MM.1S (cell line): ENCODE measurements around the gene TMEM184A.

ENCODE experiments used
- DNase-seq: peaks from one replicate; pipeline ENCODE4 v3.0.0-alpha.2; 2015
- H2AFZ ChIP-seq: fragments of 300-600 bp; sonication (generic); 2 replicates; pipeline ENCODE4 v1.6.0; 2016; ENCODE audit warnings: antibody characterized with exemption, low read length
- H3F3A ChIP-seq: fragments of 300-600 bp; sonication (generic); 2 replicates; pipeline ENCODE4 v1.6.1; 2016; ENCODE audit warnings: mild to moderate bottlenecking, antibody characterized with exemption, low read length, moderate library complexity, mixed read lengths; ENCODE audit not compliant: insufficient read depth
- H3K27ac ChIP-seq: fragments of 300-600 bp; sonication (generic); 2 replicates; pipeline ENCODE4 v1.5.1; 2016; ENCODE audit warnings: mild to moderate bottlenecking, low read length
- H3K27me3 ChIP-seq: fragments of 300-600 bp; sonication (generic); replicated peaks from 2 replicates; pipeline ENCODE4 v1.6.0; 2016; ENCODE audit warnings: low read length; ENCODE audit not compliant: insufficient read depth
- H3K36me3 ChIP-seq: fragments of 300-600 bp; sonication (generic); replicated peaks from 2 replicates; pipeline ENCODE4 v1.6.1; 2016; ENCODE audit warnings: mild to moderate bottlenecking, low read length, mixed read lengths; ENCODE audit not compliant: insufficient read depth
- H3K4me1 ChIP-seq: fragments of 300-600 bp; sonication (generic); 2 replicates; pipeline ENCODE4 v1.6.1; 2016; ENCODE audit warnings: low read length, mixed read lengths
- H3K4me2 ChIP-seq: fragments of 300-600 bp; sonication (generic); 2 replicates; pipeline ENCODE4 v1.6.0; 2016; ENCODE audit warnings: low read depth, low read length
- H3K4me3 ChIP-seq: fragments of 300-600 bp; sonication (generic); 2 replicates; pipeline ENCODE4 v1.5.1; 2016; ENCODE audit warnings: low read length, mixed read lengths
- H3K79me2 ChIP-seq: fragments of 300-600 bp; sonication (generic); 2 replicates; pipeline ENCODE4 v1.6.1; 2016; ENCODE audit warnings: mixed run types, low read length, mixed read lengths
- H3K9ac ChIP-seq: fragments of 300-600 bp; sonication (generic); 2 replicates; pipeline ENCODE4 v1.6.1; 2016; ENCODE audit warnings: low read length, mixed read lengths
- H3K9me2 ChIP-seq: fragments of 300-600 bp; sonication (generic); replicated peaks from 2 replicates; pipeline ENCODE4 v1.6.1; 2016; ENCODE audit warnings: mild to moderate bottlenecking, low read length, mixed read lengths; ENCODE audit not compliant: insufficient read depth
- H3K9me3 ChIP-seq: fragments of 300-600 bp; sonication (generic); replicated peaks from 2 replicates; pipeline ENCODE4 v1.6.1; 2016; ENCODE audit warnings: mild to moderate bottlenecking, low read length, mixed read lengths; ENCODE audit not compliant: insufficient read depth
- H4K20me1 ChIP-seq: fragments of 300-600 bp; sonication (generic); 2 replicates; pipeline ENCODE4 v1.6.1; 2016; ENCODE audit warnings: mild to moderate bottlenecking, low read length, moderate library complexity, mixed read lengths; ENCODE audit not compliant: insufficient read depth
- EZH2 ChIP-seq: fragments of 300-600 bp; sonication (generic); optimal IDR thresholded peaks from 2 replicates; pipeline ENCODE3; 2017; ENCODE audit warnings: low read depth, mild to moderate bottlenecking, antibody characterized with exemption, low read length, mixed read lengths
- EZH2phosphoT487 ChIP-seq: fragments of 300-600 bp; sonication (generic); IDR thresholded peaks from 2 replicates; pipeline ENCODE4 v1.6.1; 2018; ENCODE audit warnings: antibody characterized with exemption, low read length
- TF ChIP-seq, protein P1 (sequence below): fragments of 300-600 bp; sonication (generic); IDR thresholded peaks from 2 replicates; pipeline ENCODE4 v1.5.1; 2016; ENCODE audit warnings: antibody characterized with exemption, low read length, mixed read lengths

Gene TMEM184A

DNA sequence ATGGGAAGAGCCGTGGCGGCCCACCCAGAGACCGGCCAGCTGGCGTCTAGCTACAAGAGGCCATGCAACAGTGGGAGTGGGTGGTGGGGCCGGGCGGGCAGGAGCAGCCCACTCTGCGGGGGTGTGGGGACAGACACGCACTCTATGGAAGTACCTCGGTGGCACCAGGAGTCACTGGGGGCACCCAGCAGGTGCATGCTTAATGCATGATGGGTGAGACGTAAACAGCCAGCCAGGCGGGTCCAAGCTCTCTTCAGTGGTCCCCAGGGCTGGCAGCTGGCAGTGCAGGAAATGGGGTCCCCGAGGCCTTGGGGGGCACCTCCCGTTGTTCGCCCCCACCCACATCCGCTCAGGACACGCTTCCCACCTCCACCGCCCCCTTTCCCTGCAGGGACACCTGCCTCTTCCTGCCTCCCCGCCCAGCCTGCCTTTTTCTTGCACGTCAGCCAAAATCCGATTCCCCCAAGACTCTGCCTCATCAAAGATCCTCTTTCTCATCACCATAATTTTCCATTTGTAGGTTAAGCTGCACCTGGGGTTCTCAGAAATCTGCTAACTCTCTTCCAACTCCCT, 36.4 kb upstream of the TMEM184A start:
- H2AFZ ChIP-seq, result no peak overlapping the region
- no peak overlapping the region for H3K4me3 ChIP-seq
- H3K27ac ChIP-seq, result no peak overlapping the region
- no peak overlapping the region for H3K9ac ChIP-seq
- TF ChIP-seq EZH2, result no peak
- TF ChIP-seq EZH2phosphoT487, result no peak
- H3K36me3 ChIP-seq, result no peaks in the 10 kb centered on the region
- H3K79me2 ChIP-seq, result no peaks in the 10 kb centered on the region
- peaks cover 83% of the 10 kb centered on the region for H3K27me3 ChIP-seq
- no peaks in the 10 kb centered on the region for H3K9me2 ChIP-seq
- no peak for DNase-seq
- no peaks in the 10 kb centered on the region for H3F3A ChIP-seq
- no peaks in the 10 kb centered on the region for H4K20me1 ChIP-seq
- no peaks in the 10 kb centered on the region for H3K9me3 ChIP-seq
- H3K4me1 ChIP-seq, result no peaks in the 10 kb centered on the region
- H3K4me2 ChIP-seq, result no peak overlapping the region

DNA sequence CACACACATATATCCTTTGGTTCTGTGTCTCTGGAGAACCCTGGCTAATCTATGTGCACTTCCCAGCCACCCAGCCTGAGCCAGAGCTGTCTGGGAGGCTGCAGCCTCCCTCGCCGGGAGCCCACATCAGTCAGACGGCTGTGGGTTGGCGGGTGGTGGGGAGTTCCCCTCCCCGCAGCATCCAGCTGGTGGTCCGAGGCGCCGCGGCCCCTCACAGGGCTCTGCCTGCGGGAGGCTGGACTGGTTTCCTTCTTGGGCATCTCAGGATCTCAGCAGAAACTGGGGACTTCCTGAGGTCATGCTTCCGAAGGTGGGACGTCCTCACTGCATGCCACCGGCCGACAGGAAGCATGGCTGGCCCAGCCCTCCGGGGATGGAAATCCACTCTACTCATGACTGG, 35.9 kb upstream of the TMEM184A start:
- Histone ChIP-seq H3K9me2 (no peaks in the 10 kb centered on the region), H3K36me3 (no peaks in the 10 kb centered on the region), H3K9ac (no peak overlapping the region), H3K27me3 (peaks cover 83% of the 10 kb centered on the region), H3F3A (no peaks in the 10 kb centered on the region), H2AFZ (no peak overlapping the region), H3K27ac (no peak overlapping the region), H3K79me2 (no peaks in the 10 kb centered on the region), H3K4me3 (no peak overlapping the region), H3K9me3 (no peaks in the 10 kb centered on the region), H3K4me1 (no peaks in the 10 kb centered on the region), H3K4me2 (no peak overlapping the region), H4K20me1 (no peaks in the 10 kb centered on the region)
- no peak for DNase-seq
- TF ChIP-seq EZH2, result peak; percentile 22
- 0 out of 2 replicates have a peak, but pooled peaks have one; percentile 16 for TF ChIP-seq EZH2phosphoT487
- TF ChIP-seq, protein P1, sequence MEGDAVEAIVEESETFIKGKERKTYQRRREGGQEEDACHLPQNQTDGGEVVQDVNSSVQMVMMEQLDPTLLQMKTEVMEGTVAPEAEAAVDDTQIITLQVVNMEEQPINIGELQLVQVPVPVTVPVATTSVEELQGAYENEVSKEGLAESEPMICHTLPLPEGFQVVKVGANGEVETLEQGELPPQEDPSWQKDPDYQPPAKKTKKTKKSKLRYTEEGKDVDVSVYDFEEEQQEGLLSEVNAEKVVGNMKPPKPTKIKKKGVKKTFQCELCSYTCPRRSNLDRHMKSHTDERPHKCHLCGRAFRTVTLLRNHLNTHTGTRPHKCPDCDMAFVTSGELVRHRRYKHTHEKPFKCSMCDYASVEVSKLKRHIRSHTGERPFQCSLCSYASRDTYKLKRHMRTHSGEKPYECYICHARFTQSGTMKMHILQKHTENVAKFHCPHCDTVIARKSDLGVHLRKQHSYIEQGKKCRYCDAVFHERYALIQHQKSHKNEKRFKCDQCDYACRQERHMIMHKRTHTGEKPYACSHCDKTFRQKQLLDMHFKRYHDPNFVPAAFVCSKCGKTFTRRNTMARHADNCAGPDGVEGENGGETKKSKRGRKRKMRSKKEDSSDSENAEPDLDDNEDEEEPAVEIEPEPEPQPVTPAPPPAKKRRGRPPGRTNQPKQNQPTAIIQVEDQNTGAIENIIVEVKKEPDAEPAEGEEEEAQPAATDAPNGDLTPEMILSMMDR, result no peak

DNA sequence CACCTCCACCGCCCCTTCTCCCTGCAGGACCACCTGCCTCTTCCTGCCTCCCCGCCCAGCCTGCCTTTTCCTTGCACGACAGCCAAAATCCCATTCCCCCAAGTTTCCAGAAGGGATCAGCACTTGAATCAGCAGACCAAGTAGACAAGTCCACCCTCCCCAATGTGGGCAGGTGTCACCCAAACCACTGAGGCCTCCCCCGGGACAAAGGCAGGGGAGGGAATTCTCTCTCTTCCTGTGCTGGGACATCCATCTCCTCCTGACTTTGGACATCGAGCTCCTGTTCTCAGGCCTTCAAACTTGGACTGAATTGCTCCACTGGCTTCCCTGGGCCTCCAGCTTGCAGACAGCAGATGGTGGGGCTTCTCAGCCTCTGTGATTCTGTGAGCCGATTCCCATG, 35.4 kb upstream of the TMEM184A start:
- Histone ChIP-seq H3K9me3 (no peaks in the 10 kb centered on the region), H3F3A (no peaks in the 10 kb centered on the region), H3K4me1 (no peaks in the 10 kb centered on the region), H3K79me2 (no peaks in the 10 kb centered on the region), H3K27me3 (peaks cover 83% of the 10 kb centered on the region), H3K9me2 (no peaks in the 10 kb centered on the region), H3K9ac (no peak overlapping the region), H2AFZ (no peak overlapping the region), H3K27ac (no peak overlapping the region), H3K4me3 (no peak overlapping the region), H3K36me3 (no peaks in the 10 kb centered on the region), H3K4me2 (no peak overlapping the region), H4K20me1 (no peaks in the 10 kb centered on the region)
- TF ChIP-seq, protein P1, result no peak
- no peak for TF ChIP-seq EZH2
- TF ChIP-seq EZH2phosphoT487, result no peak
- no peak for DNase-seq

DNA sequence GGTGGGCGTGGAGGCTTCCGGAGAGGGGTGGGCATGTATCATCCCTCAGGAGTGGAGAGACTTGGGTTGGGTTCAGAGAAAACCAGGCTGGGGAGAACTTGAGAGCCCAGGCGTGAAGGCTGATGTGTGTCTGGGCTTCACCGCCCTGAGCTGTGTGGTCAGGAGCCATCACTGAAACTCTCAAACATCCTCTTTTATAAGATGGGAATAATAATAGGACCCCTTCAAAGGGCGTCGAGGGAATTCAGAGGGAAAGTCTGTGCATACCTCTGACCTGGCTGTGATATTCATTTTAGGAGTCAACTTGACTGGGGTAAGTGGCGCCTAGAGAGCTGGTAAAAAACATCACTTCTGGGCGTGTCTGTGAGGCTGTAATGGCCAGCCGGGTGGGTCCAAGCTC, 34.9 kb upstream of the TMEM184A start:
- no peak for DNase-seq
- Histone ChIP-seq H3K4me3 (no peak overlapping the region), H3F3A (no peaks in the 10 kb centered on the region), H3K27me3 (peaks cover 83% of the 10 kb centered on the region), H4K20me1 (no peaks in the 10 kb centered on the region), H3K79me2 (no peaks in the 10 kb centered on the region), H3K4me1 (no peaks in the 10 kb centered on the region), H2AFZ (no peak overlapping the region), H3K9me3 (no peaks in the 10 kb centered on the region), H3K27ac (no peak overlapping the region), H3K36me3 (no peaks in the 10 kb centered on the region), H3K9me2 (no peaks in the 10 kb centered on the region), H3K4me2 (no peak overlapping the region), H3K9ac (no peak overlapping the region)
- TF ChIP-seq, protein P1, result no peak
- TF ChIP-seq EZH2phosphoT487 (no peak), EZH2 (no peak)
